ENCODE measurements around the gene CDC16. TPM values are rescaled to one million over a fixed set of nuclear protein-coding genes. Genes with fewer than 3 reads are reported as not detected.

The CDC16 gene
- total and polyA plus RNA-seq, 9 of the 15 experiments (the other 6 are each of a cell fraction or from before 2014, with no cell fraction given), result 23.2 to 102 (median 51.6) TPM

GRCh38 chr13:114248011-114248410, 13.3 kb downstream of the CDC16 start:
- DNase-seq (ENCODE audit: extremely low read depth in 1 of 4, low spot score in 3 of 4) (no peak), FAIRE-seq (no peak), ATAC-seq (no peak)
- H3K27me3 ChIP-seq (ENCODE audit: control insufficient read depth in 2 of 2, insufficient read depth in 2 of 2, low read length in 2 of 2), result no peaks in the 10 kb centered on the region
- no TSS peak for BruUV-seq (replicated peaks)
- H2AFZ ChIP-seq (ENCODE audit: low read depth, low read length), result no peak overlapping the region
- 96% methylated on average over 2 of the region's 3 CpGs for WGBS (ENCODE audit: insufficient coverage, low coverage, missing lambda C conversion rate)
- POLR2A ChIA-PET, result no interaction called here
- H3K4me1 ChIP-seq (replicated peaks in 1 of 2; ENCODE audit: control insufficient read depth in 2 of 2, insufficient read depth in 2 of 2, low read length in 2 of 2), result peaks cover 4 to 8% of the 10 kb centered on the region in 2 experiments; a peak in 4 of 5 replicates
- in situ Hi-C loops (cut with MboI) (no loop called here), intact Hi-C loops (cut with micrococcal nuclease) (no loop called here)
- no peaks in the 10 kb centered on the region for H3K9me3 ChIP-seq (replicated peaks; ENCODE audit: control insufficient read depth, insufficient read depth, low read depth, low read length)
- no peak overlapping the region for H3K4me2 ChIP-seq (ENCODE audit: insufficient read depth, low read length)
- peaks cover 2% of the 10 kb centered on the region; the same call in 1 of the 3 replicates for H3K79me2 ChIP-seq (ENCODE audit: control insufficient read depth, insufficient read depth, low read length)
- H3K4me3 ChIP-seq, result no peak overlapping the region
- H3K27ac ChIP-seq (ENCODE audit: extremely low read depth, low read depth, low read length), result no peak overlapping the region
- no peaks in the 10 kb centered on the region for H4K20me1 ChIP-seq (replicated peaks; ENCODE audit: control insufficient read depth, insufficient read depth, low read length)
- peaks cover 92% of the 10 kb centered on the region for H3K36me3 ChIP-seq (ENCODE audit: control insufficient read depth, insufficient read depth, low read length)
- no peaks in the 10 kb centered on the region for H3K9me1 ChIP-seq (ENCODE audit: control insufficient read depth, insufficient read depth, low read length)
- CTCF ChIA-PET (ENCODE audit: low intra/inter-chr PET ratio), result no interaction called here
- H3K9ac ChIP-seq (ENCODE audit: insufficient read depth in 1 of 2, low read depth in 2 of 2, low read length in 2 of 2), result no peak overlapping the region
- no peak for TF ChIP-seq EHMT2 (IDR thresholded peaks at IDR 0.05)
- TF ChIP-seq CHD4 (IDR thresholded peaks at IDR 0.05; ENCODE audit: insufficient read depth, insufficient replicate concordance, low read depth, low read length, poor library complexity, severe bottlenecking), result no peak
- TF ChIP-seq, protein P1, sequence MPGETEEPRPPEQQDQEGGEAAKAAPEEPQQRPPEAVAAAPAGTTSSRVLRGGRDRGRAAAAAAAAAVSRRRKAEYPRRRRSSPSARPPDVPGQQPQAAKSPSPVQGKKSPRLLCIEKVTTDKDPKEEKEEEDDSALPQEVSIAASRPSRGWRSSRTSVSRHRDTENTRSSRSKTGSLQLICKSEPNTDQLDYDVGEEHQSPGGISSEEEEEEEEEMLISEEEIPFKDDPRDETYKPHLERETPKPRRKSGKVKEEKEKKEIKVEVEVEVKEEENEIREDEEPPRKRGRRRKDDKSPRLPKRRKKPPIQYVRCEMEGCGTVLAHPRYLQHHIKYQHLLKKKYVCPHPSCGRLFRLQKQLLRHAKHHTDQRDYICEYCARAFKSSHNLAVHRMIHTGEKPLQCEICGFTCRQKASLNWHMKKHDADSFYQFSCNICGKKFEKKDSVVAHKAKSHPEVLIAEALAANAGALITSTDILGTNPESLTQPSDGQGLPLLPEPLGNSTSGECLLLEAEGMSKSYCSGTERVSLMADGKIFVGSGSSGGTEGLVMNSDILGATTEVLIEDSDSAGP (CRISPR knock-in tag; IDR thresholded peaks at IDR 0.05), result no peak
- no peak for TF ChIP-seq GABPB1 (CRISPR knock-in tag; IDR thresholded peaks at IDR 0.05)
- TF ChIP-seq ETS2 (tag; IDR thresholded peaks at IDR 0.05; ENCODE audit: borderline replicate concordance, poor library complexity, severe bottlenecking), result no peak
- no peak for TF ChIP-seq ELF4 (CRISPR knock-in tag; IDR thresholded peaks at IDR 0.05)
- TF ChIP-seq HIVEP1 (CRISPR knock-in tag; IDR thresholded peaks at IDR 0.05), result no peak
- no peak for TF ChIP-seq TBL1XR1 (IDR thresholded peaks at IDR 0.05; ENCODE audit: low read length in 2 of 2)
- no peak for TF ChIP-seq ZNF318 (IDR thresholded peaks at IDR 0.05; ENCODE audit: borderline replicate concordance in 1 of 2, low read depth in 1 of 2)
